GM12801 (cell line): ENCODE measurements around the gene LMO7.

Source experiments
- TF ChIP-seq, protein P1 (sequence below): IDR thresholded peaks from one replicate; pipeline ENCODE4 v1.5.1; 2011; ENCODE audit warnings: control low read depth; ENCODE audit not compliant: insufficient read length; ENCODE audit errors: extremely low read depth

The LMO7 gene

GRCh38 chr13:75748874-75749273 lies 112.7 kb downstream of the LMO7 start:
- TF ChIP-seq, protein P1, sequence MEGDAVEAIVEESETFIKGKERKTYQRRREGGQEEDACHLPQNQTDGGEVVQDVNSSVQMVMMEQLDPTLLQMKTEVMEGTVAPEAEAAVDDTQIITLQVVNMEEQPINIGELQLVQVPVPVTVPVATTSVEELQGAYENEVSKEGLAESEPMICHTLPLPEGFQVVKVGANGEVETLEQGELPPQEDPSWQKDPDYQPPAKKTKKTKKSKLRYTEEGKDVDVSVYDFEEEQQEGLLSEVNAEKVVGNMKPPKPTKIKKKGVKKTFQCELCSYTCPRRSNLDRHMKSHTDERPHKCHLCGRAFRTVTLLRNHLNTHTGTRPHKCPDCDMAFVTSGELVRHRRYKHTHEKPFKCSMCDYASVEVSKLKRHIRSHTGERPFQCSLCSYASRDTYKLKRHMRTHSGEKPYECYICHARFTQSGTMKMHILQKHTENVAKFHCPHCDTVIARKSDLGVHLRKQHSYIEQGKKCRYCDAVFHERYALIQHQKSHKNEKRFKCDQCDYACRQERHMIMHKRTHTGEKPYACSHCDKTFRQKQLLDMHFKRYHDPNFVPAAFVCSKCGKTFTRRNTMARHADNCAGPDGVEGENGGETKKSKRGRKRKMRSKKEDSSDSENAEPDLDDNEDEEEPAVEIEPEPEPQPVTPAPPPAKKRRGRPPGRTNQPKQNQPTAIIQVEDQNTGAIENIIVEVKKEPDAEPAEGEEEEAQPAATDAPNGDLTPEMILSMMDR = no peak

DNA sequence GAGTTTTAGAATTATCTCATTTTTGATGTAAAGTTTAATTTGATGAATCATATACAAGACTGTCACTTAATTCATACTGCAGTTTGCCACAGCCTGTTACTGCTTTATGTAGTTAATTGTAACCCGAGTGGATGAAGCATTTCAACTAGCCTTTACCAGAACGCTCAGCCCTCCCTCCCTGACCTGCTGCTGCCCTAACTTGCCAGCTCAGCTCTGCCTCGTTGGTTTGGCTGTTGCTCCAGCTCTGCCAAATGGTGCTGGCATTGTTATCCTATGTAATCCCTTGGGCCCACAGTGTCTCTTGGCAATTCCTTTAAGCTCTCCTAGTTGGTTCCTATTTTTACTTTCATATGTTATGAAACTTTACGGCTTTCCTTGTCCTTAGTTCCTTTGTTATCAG lies 113.3 kb downstream of the LMO7 start:
- TF ChIP-seq, protein P1 = no peak

DNA sequence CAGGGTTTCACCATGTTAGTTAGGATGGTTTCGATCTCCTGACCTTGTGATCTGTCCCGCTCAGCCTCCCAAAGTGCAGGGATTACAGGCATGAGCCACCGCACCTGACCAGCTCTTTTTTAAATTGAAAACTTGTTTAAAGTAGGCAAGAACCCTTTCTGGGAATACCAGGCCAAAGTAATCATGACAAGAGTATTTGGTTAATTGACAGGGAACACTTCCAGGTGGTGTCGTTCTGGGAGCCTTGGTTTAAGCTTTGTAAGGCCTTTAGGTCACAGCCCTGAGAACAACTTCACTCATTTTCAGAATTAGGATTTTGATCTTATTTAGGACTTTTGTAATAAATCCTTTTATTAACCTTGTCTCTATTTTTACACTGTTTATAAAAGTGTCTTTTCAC lies 115.2 kb downstream of the LMO7 start:
- TF ChIP-seq, protein P1 = no peak

DNA sequence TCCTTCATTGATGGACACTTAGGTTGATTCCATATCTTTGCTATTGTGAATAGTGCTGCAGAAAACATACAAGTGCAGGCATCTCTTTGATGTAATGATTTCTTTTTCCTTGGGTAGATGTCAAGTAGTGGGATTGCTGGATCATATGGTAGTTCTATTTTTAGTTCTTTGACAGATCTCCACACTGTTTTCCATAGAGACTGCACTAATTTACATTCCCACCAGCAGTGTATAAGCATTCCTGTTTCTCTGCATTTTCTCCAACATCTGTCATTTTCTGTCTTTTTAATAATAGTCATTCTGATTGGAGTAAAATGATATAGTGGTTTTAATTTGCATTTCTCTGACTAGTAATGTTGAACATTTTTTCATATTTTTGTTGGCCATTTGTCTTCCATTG lies 116.7 kb downstream of the LMO7 start:
- TF ChIP-seq, protein P1 = no peak

GRCh38 chr13:75754936-75755335 lies 118.8 kb downstream of the LMO7 start:
- TF ChIP-seq, protein P1 = no peak

DNA sequence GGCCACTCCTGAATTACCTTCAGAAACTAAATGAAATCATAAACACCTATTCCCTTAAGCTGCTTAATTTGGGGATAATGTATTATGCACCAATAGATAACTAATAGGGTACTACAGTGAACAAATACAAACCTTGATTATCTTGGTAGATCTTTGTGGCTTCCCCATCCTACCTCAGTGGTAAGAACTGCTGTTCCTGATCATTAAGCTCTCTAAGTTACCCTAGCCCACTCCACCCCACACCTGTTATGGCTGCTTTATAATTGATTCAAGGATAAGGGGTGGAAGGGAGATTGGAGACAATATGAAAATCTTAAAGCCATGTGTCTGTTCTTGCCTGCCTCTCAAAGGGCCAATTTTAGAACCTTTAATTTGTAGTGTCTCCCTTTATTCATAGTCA lies 121.2 kb downstream of the LMO7 start:
- TF ChIP-seq, protein P1 = no peak

- TF ChIP-seq, protein P1 = no peak
Measured at GRCh38 chr13:75759531-75759930, 123.4 kb downstream of the LMO7 start.
